Neural cell (in vitro differentiated cells): ENCODE measurements around the gene BMS1. TPM values are rescaled to one million over a fixed set of nuclear protein-coding genes. Genes with fewer than 3 reads are reported as not detected.

ENCODE experiments used
- H2AFZ ChIP-seq: fragments of 200-600, 300-800 bp; sonication (generic), shearing (Covaris generic); 2 replicates; pipeline ENCODE4 v1.6.0; 2014; ENCODE audit warnings: low read depth, mild to moderate bottlenecking, antibody characterized with exemption, low read length, moderate library complexity
- H3F3A ChIP-seq: fragments of 200-600 bp; shearing (Covaris generic); 2 replicates; pipeline ENCODE4 v1.6.1; 2016; ENCODE audit warnings: mild to moderate bottlenecking, moderate library complexity, mixed read lengths, antibody characterized with exemption, low read length; ENCODE audit not compliant: insufficient read depth, poor library complexity, severe bottlenecking
- H3K27ac ChIP-seq: fragments of 200-600, 300-800 bp; sonication (generic), shearing (Covaris generic); 2 replicates; pipeline ENCODE4 v1.5.1; 2014; ENCODE audit warnings: mild to moderate bottlenecking, low read length, moderate library complexity
- H3K27me3 ChIP-seq: fragments of 300-800, 200-600 bp; sonication (generic), shearing (Covaris generic); 2 replicates; pipeline ENCODE4 v1.6.0; 2014; ENCODE audit warnings: mild to moderate bottlenecking, low read depth, low read length, moderate library complexity; ENCODE audit not compliant: insufficient read depth
- H3K36me3 ChIP-seq: fragments of 300-800, 200-600 bp; sonication (generic), shearing (Covaris generic); 2 replicates; pipeline ENCODE4 v1.5.1; 2014; ENCODE audit warnings: mild to moderate bottlenecking, antibody characterized with exemption, low read length, moderate library complexity; ENCODE audit not compliant: insufficient read depth
- H3K4me2 ChIP-seq: fragments of 300-800, 200-600 bp; sonication (generic), shearing (Covaris generic); 2 replicates; pipeline ENCODE4 v1.6.0; 2014; ENCODE audit warnings: mild to moderate bottlenecking, low read length
- H3K4me3 ChIP-seq: fragments of 300-800, 200-600 bp; sonication (generic), shearing (Covaris generic); 2 replicates; pipeline ENCODE4 v1.5.1; 2014; ENCODE audit warnings: mild to moderate bottlenecking, low read length, moderate library complexity
- H3K79me2 ChIP-seq: fragments of 200-600 bp; shearing (Covaris generic); replicated peaks from 2 replicates; pipeline ENCODE4 v1.6.0; 2014; ENCODE audit warnings: mild to moderate bottlenecking, low read length, moderate library complexity; ENCODE audit not compliant: insufficient read depth
- H3K9ac ChIP-seq: fragments of 300-800, 200-600 bp; sonication (generic), shearing (Covaris generic); 2 replicates; pipeline ENCODE4 v1.6.1; 2016; ENCODE audit warnings: mild to moderate bottlenecking, low read length, mixed read lengths
- H3K9me2 ChIP-seq: fragments of 200-600 bp; shearing (Covaris generic); 2 replicates; pipeline ENCODE4 v1.6.1; 2016; ENCODE audit warnings: mild to moderate bottlenecking, low read length, mixed read lengths; ENCODE audit not compliant: insufficient read depth
- H3K9me3 ChIP-seq: fragments of 200-600, 300-800 bp; sonication (generic), shearing (Covaris generic); 2 replicates; pipeline ENCODE4 v1.6.1; 2016; ENCODE audit warnings: mild to moderate bottlenecking, mixed run types, low read length, moderate library complexity, mixed read lengths
- H4K20me1 ChIP-seq: fragments of 200-600 bp; shearing (Covaris generic); 2 replicates; pipeline ENCODE4 v1.6.1; 2016; ENCODE audit warnings: mild to moderate bottlenecking, mixed run types; ENCODE audit not compliant: insufficient read depth
- EP300 ChIP-seq: fragments of 450-650 bp; conservative IDR thresholded peaks from 2 replicates; pipeline ENCODE4 v1.6.1; 2014; ENCODE audit warnings: antibody characterized with exemption, mild to moderate bottlenecking, moderate library complexity; ENCODE audit not compliant: poor library complexity, severe bottlenecking
- EZH2 ChIP-seq: fragments of 200-600, 300-800 bp; shearing (Covaris generic), sonication (generic); IDR thresholded peaks from 2 replicates; pipeline ENCODE4 v1.6.1; 2014; ENCODE audit warnings: antibody characterized with exemption, low read length, borderline replicate concordance, mild to moderate bottlenecking; ENCODE audit not compliant: insufficient read depth, poor library complexity, severe bottlenecking
- MXI1 ChIP-seq: fragments of 450-650 bp; conservative IDR thresholded peaks from 2 replicates; pipeline ENCODE4 v1.6.1; 2014; ENCODE audit warnings: antibody characterized with exemption, mild to moderate bottlenecking; ENCODE audit not compliant: poor library complexity, severe bottlenecking
- POLR2AphosphoS5 ChIP-seq: IDR thresholded peaks from 2 replicates; pipeline ENCODE4 v1.6.1; 2012
- RAD21 ChIP-seq: fragments of 450-650 bp; conservative IDR thresholded peaks from 2 replicates; pipeline ENCODE4 v1.6.1; 2014; ENCODE audit warnings: antibody characterized with exemption, mild to moderate bottlenecking, moderate library complexity
- SMC3 ChIP-seq: fragments of 450-650 bp; conservative IDR thresholded peaks from 2 replicates; pipeline ENCODE4 v1.6.1; 2014; ENCODE audit warnings: antibody characterized with exemption, mild to moderate bottlenecking, moderate library complexity; ENCODE audit not compliant: poor library complexity
- TAF1 ChIP-seq: IDR thresholded peaks from 2 replicates; pipeline ENCODE4 v1.6.1; 2012; ENCODE audit warnings: low read depth
- polyA plus RNA-seq: library from polyadenylated mRNA; depleted of rRNA; stranded (reverse); fragments of >200 nt; gene quantifications from 2 replicates; pipeline ENCODE4 v1.2.3, GENCODE V29; 2014
- TF ChIP-seq, protein P1 (sequence below): fragments of 450-650 bp; IDR thresholded peaks from 2 replicates; pipeline ENCODE4 v1.5.1; 2014; ENCODE audit warnings: antibody characterized with exemption, mild to moderate bottlenecking, moderate library complexity; ENCODE audit not compliant: poor library complexity, severe bottlenecking
- TF ChIP-seq, protein P2 (sequence below): IDR thresholded peaks from 2 replicates; pipeline ENCODE4 v1.6.1; 2012; ENCODE audit warnings: borderline replicate concordance

The BMS1 gene
- polyA plus RNA-seq, 1 donor from 2014 or later, result 8.5 TPM

DNA sequence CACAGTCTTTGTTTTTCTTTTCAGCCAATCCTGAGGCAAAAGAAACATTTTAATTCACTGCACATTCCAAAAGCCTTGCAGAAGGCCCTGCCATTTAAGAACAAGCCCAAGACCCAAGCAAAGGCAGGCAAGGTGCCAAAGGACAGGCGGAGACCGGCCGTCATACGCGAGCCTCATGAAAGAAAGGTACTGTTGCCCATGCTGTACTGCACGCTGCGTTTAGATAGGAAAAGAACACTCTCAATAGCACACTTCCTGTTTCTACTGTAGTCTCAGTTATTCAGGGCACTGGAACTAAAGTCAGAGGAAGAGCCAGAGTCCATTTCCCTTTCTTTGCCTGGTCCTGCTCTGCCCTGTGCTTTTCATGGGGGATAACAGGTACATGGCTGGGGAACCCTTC lies 47.6 kb downstream of the BMS1 start:
- H3K9me3 ChIP-seq, result no peaks in the 10 kb centered on the region

DNA sequence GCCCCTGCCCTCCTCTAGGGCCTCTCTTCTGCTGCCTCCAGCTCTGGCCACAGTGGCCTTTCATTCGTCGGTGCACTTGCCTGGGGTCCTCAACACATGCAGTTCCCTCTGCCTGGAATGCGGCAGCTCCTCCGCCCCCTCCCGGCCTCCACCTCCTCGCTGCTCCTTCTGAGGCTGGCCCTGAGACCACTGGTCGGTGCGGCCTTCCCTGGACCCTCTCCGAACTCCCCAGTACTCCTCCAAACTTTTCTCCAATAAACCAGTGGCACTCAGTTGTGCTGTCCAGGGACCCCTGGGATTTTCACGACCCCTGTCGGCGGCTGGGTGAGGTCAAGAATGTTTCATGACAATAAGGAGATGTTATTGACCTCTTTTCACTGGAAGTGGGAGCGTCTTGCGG lies 53.5 kb downstream of the BMS1 start:
- Histone ChIP-seq H3K4me2 (no peak overlapping the region), H3K9me3 (no peaks in the 10 kb centered on the region), H4K20me1 (no peaks in the 10 kb centered on the region), H3K27me3 (no peaks in the 10 kb centered on the region), H3K9me2 (no peaks in the 10 kb centered on the region), H3K36me3 (no peaks in the 10 kb centered on the region), H3K4me3 (no peak overlapping the region), H3K9ac (no peak overlapping the region), H3K79me2 (no peaks in the 10 kb centered on the region), H3K27ac (no peak overlapping the region), H2AFZ (no peak overlapping the region), H3F3A (no peaks in the 10 kb centered on the region)
- TF ChIP-seq TAF1 (no peak), MXI1 (no peak), SMC3 (no peak), RAD21 (no peak), POLR2AphosphoS5 (no peak), EP300 (no peak), EZH2 (no peak)
- TF ChIP-seq, protein P1, sequence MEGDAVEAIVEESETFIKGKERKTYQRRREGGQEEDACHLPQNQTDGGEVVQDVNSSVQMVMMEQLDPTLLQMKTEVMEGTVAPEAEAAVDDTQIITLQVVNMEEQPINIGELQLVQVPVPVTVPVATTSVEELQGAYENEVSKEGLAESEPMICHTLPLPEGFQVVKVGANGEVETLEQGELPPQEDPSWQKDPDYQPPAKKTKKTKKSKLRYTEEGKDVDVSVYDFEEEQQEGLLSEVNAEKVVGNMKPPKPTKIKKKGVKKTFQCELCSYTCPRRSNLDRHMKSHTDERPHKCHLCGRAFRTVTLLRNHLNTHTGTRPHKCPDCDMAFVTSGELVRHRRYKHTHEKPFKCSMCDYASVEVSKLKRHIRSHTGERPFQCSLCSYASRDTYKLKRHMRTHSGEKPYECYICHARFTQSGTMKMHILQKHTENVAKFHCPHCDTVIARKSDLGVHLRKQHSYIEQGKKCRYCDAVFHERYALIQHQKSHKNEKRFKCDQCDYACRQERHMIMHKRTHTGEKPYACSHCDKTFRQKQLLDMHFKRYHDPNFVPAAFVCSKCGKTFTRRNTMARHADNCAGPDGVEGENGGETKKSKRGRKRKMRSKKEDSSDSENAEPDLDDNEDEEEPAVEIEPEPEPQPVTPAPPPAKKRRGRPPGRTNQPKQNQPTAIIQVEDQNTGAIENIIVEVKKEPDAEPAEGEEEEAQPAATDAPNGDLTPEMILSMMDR, result no peak
- TF ChIP-seq, protein P2, sequence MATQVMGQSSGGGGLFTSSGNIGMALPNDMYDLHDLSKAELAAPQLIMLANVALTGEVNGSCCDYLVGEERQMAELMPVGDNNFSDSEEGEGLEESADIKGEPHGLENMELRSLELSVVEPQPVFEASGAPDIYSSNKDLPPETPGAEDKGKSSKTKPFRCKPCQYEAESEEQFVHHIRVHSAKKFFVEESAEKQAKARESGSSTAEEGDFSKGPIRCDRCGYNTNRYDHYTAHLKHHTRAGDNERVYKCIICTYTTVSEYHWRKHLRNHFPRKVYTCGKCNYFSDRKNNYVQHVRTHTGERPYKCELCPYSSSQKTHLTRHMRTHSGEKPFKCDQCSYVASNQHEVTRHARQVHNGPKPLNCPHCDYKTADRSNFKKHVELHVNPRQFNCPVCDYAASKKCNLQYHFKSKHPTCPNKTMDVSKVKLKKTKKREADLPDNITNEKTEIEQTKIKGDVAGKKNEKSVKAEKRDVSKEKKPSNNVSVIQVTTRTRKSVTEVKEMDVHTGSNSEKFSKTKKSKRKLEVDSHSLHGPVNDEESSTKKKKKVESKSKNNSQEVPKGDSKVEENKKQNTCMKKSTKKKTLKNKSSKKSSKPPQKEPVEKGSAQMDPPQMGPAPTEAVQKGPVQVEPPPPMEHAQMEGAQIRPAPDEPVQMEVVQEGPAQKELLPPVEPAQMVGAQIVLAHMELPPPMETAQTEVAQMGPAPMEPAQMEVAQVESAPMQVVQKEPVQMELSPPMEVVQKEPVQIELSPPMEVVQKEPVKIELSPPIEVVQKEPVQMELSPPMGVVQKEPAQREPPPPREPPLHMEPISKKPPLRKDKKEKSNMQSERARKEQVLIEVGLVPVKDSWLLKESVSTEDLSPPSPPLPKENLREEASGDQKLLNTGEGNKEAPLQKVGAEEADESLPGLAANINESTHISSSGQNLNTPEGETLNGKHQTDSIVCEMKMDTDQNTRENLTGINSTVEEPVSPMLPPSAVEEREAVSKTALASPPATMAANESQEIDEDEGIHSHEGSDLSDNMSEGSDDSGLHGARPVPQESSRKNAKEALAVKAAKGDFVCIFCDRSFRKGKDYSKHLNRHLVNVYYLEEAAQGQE, result no peak

More for the DNA sequence above, 47.6 kb downstream of the BMS1 start:
- no peaks in the 10 kb centered on the region for H3K79me2 ChIP-seq
- no peak overlapping the region for H3K27ac ChIP-seq
- no peaks in the 10 kb centered on the region for H3K27me3 ChIP-seq
- H3K9me2 ChIP-seq, result no peaks in the 10 kb centered on the region
- no peak overlapping the region for H3K9ac ChIP-seq
- H4K20me1 ChIP-seq, result no peaks in the 10 kb centered on the region
- H3K4me2 ChIP-seq, result no peak overlapping the region
- no peak overlapping the region for H3K4me3 ChIP-seq
- TF ChIP-seq EP300, result no peak
- no peak for TF ChIP-seq EZH2
- TF ChIP-seq, protein P1, result no peak
- TF ChIP-seq TAF1, result no peak
- no peak for TF ChIP-seq MXI1
- TF ChIP-seq POLR2AphosphoS5, result no peak
- TF ChIP-seq RAD21, result no peak
- TF ChIP-seq, protein P2, result no peak
- TF ChIP-seq SMC3, result no peak
- H2AFZ ChIP-seq, result no peak overlapping the region
- H3F3A ChIP-seq, result no peaks in the 10 kb centered on the region
- no peaks in the 10 kb centered on the region for H3K36me3 ChIP-seq
